Right ventricle myocardium inferior (tissue), 1 donor: Measurements from ENCODE around the gene PLEKHB2. TPM values are rescaled to one million over a fixed set of nuclear protein-coding genes. Genes with fewer than 3 reads are reported as not detected.
"Not testable (repeated sequence)": the region's sequence is repeated elsewhere in the genome, so short reads cannot be mapped to it uniquely, and the experiment has no call there.

Source experiments
- ATAC-seq: fragments of 200-7000 bp; cut with Tn5 transposase; one replicate; pipeline ENCODE4 v1.9.1; 2020; ENCODE audit warnings: mild to moderate bottlenecking, moderate library complexity
- DNase-seq: peaks from one replicate; pipeline ENCODE4 v3.0.0; 2021; ENCODE audit errors: missing footprints
- intact Hi-C: fragments of 100-400 bp; cut with DNase I; formaldehyde crosslinking; loops from one replicate; pipeline ENCODE4 v1.11.0; 2022
- total RNA-seq: library from RNA; stranded (reverse); fragmentation: NEBNext Ultra II Directional; extraction: Animal tissue kit (Norgen Biotek cat#: 25700); gene quantifications from one replicate; pipeline ENCODE4 v1.2.1, GENCODE V29; 2021
- donor health status: DM: no; HTN: yes; CAD: no; lungs with severe emphysema.

The PLEKHB2 gene
- total RNA-seq, 1 donor from 2014 or later, result 30.8 TPM

- ATAC-seq (no peak), DNase-seq (no peak)
- intact Hi-C loops, result no loop called here
Observed at GRCh38 chr2:131126436-131126835, 21.3 kb downstream of the PLEKHB2 start.

GRCh38 chr2:131127076-131127475 lies 21.9 kb downstream of the PLEKHB2 start:
- DNase-seq, result no peak
- ATAC-seq, result no peak
- intact Hi-C loops, result no loop called here

GRCh38 chr2:131127981-131128380 lies 22.8 kb downstream of the PLEKHB2 start:
- intact Hi-C loops, result no loop called here
- no peak for DNase-seq
- no peak for ATAC-seq

DNA sequence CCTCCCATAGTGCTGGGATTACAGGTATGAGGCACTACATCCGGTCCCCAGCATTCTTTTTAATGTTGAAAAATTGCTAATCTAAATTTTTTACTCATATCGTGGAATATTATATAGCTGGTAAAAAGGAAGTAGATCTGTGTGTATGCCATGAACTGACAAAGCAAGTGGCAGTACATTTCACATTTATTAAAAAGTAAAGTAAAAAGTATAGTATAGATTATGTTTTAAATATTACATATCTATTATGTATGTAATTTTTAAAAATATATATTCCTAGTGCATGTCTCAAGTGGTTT lies 25.1 kb downstream of the PLEKHB2 start:
- ATAC-seq (no peak), DNase-seq (no peak)
- intact Hi-C loops, result no loop called here

DNA sequence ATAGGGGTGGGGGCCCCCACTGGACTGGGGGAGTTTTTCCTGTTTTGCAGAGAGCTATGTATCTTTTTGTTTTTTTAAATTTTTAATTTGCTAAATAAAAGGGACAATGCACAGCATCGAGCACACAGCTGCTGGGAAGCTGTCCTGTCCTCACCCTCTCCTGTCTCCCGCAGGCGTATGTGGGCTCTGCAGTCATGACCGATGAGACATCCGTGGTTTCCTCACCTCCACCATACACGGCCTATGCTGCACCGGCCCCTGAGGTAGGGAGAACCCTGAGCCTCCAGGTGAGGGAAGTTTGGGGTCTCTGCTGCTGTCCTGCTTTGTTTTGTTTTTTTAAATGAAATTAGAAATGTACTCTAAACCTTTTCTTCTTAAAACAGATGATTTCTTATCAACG lies 27.6 kb downstream of the PLEKHB2 start:
- DNase-seq (no peak), ATAC-seq (no peak)
- intact Hi-C loops, result no loop called here

GRCh38 chr2:131140581-131140980 lies 35.4 kb downstream of the PLEKHB2 start:
- ATAC-seq (peak; percentile 48), DNase-seq (no peak)
- intact Hi-C loops, result no loop called here

- no peak for ATAC-seq
- intact Hi-C loops, result no loop called here
- DNase-seq, result no peak
Observed at GRCh38 chr2:131142849-131143248, 37.7 kb downstream of the PLEKHB2 start.

DNA sequence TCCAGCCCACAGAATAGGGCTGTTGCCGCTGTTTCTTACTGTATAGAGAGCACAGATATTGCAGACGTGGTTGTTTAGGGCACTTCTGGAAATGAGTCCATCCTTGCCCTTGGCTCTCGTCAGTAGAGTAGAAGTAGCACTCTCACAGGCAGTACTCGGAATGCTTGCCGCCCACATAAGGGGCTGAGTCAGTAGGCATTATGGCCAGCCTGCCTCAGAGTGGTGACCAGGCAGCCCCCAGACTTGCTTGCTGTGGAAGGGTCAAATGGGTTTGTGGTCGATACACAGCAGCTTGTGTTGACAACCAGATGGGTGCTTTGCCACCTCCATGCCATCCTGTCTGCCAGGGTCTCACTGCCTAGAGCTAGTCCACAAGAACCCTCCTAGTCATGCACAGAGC lies 38.7 kb downstream of the PLEKHB2 start:
- no peak for ATAC-seq

DNA sequence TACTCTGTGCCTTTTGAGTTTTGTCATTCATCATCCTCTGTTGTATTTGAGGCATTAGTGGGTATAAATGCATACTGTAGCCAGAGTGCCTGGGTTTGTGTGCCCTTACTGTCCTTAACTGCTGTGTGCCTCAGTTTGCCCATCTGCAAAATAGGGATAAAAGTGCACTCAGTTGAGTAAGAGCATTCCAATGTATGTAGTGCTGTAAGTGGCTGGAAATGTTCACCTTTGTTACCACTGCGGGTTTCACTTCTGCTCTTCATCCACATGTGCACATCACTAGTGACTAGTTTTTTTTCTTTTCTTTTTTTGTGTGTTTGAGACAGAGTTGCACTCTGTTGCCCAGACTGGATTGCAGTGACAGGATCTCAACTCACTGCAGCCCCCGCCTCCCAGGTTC lies 39.9 kb downstream of the PLEKHB2 start:
- intact Hi-C loops, result no loop called here
- DNase-seq, result no peak
- no peak for ATAC-seq

More for the DNA sequence above, 38.7 kb downstream of the PLEKHB2 start:
- intact Hi-C loops, result no loop called here
- DNase-seq, result no peak

- DNase-seq (no peak), ATAC-seq (no peak)
- intact Hi-C loops, result no loop called here
Observed at GRCh38 chr2:131146231-131146630, 41.1 kb downstream of the PLEKHB2 start.

- no peak for ATAC-seq
- intact Hi-C loops, result no loop called here
Observed at GRCh38 chr2:131146749-131147148, 41.6 kb downstream of the PLEKHB2 start.

DNA sequence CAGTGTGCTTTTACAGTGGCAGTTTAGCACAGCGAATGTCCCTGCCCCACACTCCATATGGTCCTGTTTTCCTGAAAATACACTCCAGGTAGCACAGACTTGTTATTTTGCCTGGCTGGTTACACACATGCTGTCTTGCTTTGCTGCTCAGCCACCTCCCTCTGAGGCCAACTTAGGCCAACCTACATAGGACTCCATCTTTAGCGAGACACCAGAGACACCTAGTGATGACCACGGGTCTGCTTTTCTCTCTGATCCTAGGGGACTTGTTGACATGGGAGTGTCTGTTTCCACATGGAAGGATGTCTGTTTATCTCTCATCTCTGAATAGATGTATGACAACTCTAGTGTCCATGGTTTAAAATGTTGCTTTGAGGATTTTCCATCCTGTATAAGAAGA lies 43.3 kb downstream of the PLEKHB2 start:
- DNase-seq (no peak), ATAC-seq (no peak)
- intact Hi-C loops, result no loop called here

More at GRCh38 chr2:131146749-131147148, 41.6 kb downstream of the PLEKHB2 start:
- no peak for DNase-seq

DNA sequence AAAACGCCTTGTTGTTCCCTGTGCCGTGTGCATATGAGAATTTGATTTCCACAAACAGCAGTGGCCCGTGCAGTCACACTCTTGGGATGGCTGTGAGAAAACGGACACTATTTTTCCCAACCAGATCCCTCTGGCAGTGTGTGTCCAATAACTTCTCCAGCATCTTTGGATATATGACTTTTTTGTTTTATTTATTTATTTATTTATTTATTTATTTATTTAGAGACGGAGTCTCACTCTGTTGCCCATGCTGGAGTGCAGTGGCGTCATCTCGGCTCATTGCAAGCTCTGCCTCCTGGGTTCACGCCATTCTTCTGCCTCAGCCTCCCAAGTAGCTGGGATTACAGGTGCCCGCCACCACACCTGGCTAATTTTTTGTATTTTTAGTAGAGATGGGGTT lies 45.0 kb downstream of the PLEKHB2 start:
- intact Hi-C loops, result loop anchor here (5.0 to 10.0 kb wide), 2 partner anchors 187 to 995 kb away; no protein-coding TSS in a partner anchor
- ATAC-seq, DNase-seq: not testable (repeated sequence)

DNA sequence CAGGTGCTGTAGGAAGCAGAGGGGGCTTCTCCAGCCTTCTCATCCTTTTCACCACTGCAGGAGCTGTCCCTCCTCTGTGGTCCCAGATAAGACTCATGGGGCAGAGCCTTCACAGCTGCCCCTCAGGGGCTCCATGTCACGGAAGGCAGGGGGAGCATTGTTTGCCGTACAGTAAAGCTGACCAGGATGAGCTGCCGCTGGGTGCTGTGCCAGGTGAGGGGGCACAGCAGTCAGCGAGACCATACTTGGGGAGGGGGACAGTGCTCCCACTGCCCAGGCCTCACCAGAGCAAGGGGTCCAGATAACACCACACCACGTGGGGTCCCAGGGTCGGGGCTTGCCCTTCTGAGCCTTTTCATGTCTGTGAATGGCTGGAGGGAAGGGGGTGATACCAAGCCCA lies 46.3 kb downstream of the PLEKHB2 start:
- intact Hi-C loops, result loop anchor here (5.0 to 10.0 kb wide), 2 partner anchors 186 to 993 kb away; no protein-coding TSS in a partner anchor
- ATAC-seq (no peak), DNase-seq (no peak)

GRCh38 chr2:131152074-131152473 lies 46.9 kb downstream of the PLEKHB2 start:
- DNase-seq (no peak), ATAC-seq (no peak)
- intact Hi-C loops, result loop anchor here (5.0 to 10.0 kb wide), 2 partner anchors 185 to 993 kb away; no protein-coding TSS in a partner anchor

GRCh38 chr2:131153529-131153928 lies 48.4 kb downstream of the PLEKHB2 start:
- DNase-seq, result no peak
- intact Hi-C loops, result loop anchor here (5.0 to 10.0 kb wide), 2 partner anchors 184 to 991 kb away; no protein-coding TSS in a partner anchor
- ATAC-seq, result no peak

- intact Hi-C loops, result loop anchor here (5.0 to 10.0 kb wide), 2 partner anchors 183 to 991 kb away; no protein-coding TSS in a partner anchor
Observed at GRCh38 chr2:131154071-131154531, 49.0 kb downstream of the PLEKHB2 start.

DNA sequence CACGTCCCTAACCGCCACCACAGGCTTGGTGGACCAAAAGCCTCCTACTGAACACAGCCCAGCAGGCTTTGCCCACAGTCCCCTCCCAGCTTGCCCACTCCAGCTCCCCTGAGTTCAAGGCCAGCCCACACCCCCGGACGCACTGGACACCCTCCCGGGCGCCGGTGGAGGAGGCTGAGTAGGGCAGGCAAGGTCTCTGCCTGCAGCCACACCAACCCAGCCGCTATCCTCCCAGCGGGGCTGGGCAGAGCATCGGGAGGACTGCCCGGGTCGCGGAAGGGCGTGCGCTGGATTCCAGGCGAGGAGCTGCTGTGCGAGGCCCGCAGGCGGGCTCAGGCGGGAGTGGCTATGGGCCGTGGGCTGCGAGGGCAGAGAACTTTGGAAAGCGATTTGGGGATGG lies 49.5 kb downstream of the PLEKHB2 start:
- intact Hi-C loops, result loop anchor here (5.0 to 10.0 kb wide), 2 partner anchors 183 to 990 kb away; no protein-coding TSS in a partner anchor
- ATAC-seq (no peak), DNase-seq (no peak)

More at GRCh38 chr2:131154071-131154531, 49.0 kb downstream of the PLEKHB2 start:
- DNase-seq, result peak; percentile 75
- peak; percentile 87 for ATAC-seq

DNA sequence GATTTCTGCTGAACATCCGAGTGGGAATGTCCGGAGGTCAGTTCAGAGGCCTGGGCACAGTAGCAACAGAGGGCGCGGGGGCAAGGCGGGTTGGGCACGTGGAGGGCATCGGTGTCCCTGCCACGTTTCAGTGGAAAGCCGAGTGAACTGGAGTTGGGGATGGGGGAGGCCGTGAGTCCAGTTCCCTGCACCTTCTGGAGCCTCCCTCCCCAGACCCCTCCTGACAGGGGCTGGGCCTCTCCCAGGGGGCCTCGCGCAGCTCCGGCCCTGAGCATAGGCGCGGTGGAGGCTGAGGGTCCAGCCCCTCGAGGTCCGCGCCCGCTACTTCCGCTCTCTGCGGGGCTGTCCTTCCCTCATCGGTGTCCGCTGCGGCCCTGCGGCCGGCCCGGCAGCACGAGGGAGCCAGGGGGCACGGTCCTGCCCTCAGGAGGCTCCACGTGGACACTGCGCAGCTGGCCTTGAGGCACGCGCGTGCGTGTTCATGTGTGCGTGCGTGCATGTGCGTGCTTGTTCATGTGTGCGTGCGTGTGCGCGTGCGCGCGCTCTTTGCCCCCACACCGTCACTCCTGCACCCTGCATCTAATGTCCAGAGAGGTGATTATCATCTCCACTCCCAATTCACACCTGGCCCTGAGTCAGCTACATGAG lies 50.2 kb downstream of the PLEKHB2 start:
- intact Hi-C loops, result loop anchor here (10.0 kb wide), 1 partner anchor 989 kb away; no protein-coding TSS in a partner anchor
- no peak for ATAC-seq

GRCh38 chr2:131156452-131157149 lies 51.5 kb downstream of the PLEKHB2 start:
- DNase-seq, result no peak
- no peak for ATAC-seq
- intact Hi-C loops, result loop anchor here (10.0 kb wide), 1 partner anchor 988 kb away; no protein-coding TSS in a partner anchor

More for the DNA sequence above, 50.2 kb downstream of the PLEKHB2 start:
- no peak for DNase-seq
